Right atrium auricular region (tissue), 2 donors: ENCODE data around the gene ATP6V1G2. TPM values are rescaled to one million over a fixed set of nuclear protein-coding genes. Genes with fewer than 3 reads are reported as not detected.
A peak's percentile ranks its signal among the peaks of the same experiment; 100 is the strongest.
"Not testable (repeated sequence)": the region's sequence is repeated elsewhere in the genome, so short reads cannot be mapped to it uniquely, and the experiment has no call there.

Experiments used
- DNase-seq: peaks from one replicate; pipeline ENCODE4 v3.0.0-alpha.2; 2019; ENCODE audit warnings: low spot score
- H3K27ac ChIP-seq, 2 donors: fragments of 200-600 bp; sonication (generic); 1 replicate in 1 of 2; 2 replicates in 1 of 2; pipeline ENCODE4 v1.5.1; 2016 to 2019
- H3K27me3 ChIP-seq, 2 donors: fragments of 200-600 bp; sonication (generic); one replicate each; pipeline versions ENCODE4 v1.5.1 to v1.6.0; 2017 to 2019
- H3K36me3 ChIP-seq: fragments of 200-600 bp; sonication (generic); one replicate; pipeline ENCODE4 v1.5.1; 2016
- H3K4me1 ChIP-seq, 2 donors: fragments of 200-600 bp; sonication (generic); one replicate each; pipeline versions ENCODE4 v1.5.1 to v1.6.0; 2017 to 2019
- H3K4me3 ChIP-seq, 2 donors: fragments of 200-600 bp; sonication (generic); 1 replicate in 1 of 2; 2 replicates in 1 of 2; pipeline ENCODE4 v1.5.1; 2017 to 2019; ENCODE audit warnings: mild to moderate bottlenecking in 1 of 2, moderate library complexity in 1 of 2
- H3K9me3 ChIP-seq, 2 donors: fragments of 200-600 bp; sonication (generic); one replicate each; pipeline ENCODE4 v1.5.1; 2019
- total RNA-seq, 2 donors: library from RNA; depleted of rRNA; stranded (reverse); fragments of >200 nt; gene quantifications; one replicate each; pipeline ENCODE4 v1.1.0, GENCODE V29; 2016
- TF ChIP-seq, protein P1 (sequence below), 2 donors: fragments of 200-600 bp; sonication (generic); IDR thresholded peaks; one replicate each; pipeline ENCODE4 v1.5.1; 2019; ENCODE audit warnings: antibody characterized with exemption in 2 of 2

The ATP6V1G2 gene
- total RNA-seq: 1 to 10 TPM; 1.2 to 6.0 TPM

GRCh38 chr6:31546339-31546957 is at the start of gene ATP6V1G2:
Gene ATP6V1G2 (minus strand): TSS chr6:31546608. CDS start chr6:31546559, 49 bp downstream.
- Histone ChIP-seq H3K36me3 (peaks cover 23% of the 10 kb centered on the region), H3K27me3 (no peaks in the 10 kb centered on the region), H3K27ac (peak within 1 kb of the TSS; percentile 88 to 89), H3K9me3 (no peaks in the 10 kb centered on the region), H3K4me1 (peaks cover 0 to 26% of the 10 kb centered on the region in 2 donors), H3K4me3 (peak within 1 kb of the TSS; percentile 43 to 50)
- TF ChIP-seq, protein P1, sequence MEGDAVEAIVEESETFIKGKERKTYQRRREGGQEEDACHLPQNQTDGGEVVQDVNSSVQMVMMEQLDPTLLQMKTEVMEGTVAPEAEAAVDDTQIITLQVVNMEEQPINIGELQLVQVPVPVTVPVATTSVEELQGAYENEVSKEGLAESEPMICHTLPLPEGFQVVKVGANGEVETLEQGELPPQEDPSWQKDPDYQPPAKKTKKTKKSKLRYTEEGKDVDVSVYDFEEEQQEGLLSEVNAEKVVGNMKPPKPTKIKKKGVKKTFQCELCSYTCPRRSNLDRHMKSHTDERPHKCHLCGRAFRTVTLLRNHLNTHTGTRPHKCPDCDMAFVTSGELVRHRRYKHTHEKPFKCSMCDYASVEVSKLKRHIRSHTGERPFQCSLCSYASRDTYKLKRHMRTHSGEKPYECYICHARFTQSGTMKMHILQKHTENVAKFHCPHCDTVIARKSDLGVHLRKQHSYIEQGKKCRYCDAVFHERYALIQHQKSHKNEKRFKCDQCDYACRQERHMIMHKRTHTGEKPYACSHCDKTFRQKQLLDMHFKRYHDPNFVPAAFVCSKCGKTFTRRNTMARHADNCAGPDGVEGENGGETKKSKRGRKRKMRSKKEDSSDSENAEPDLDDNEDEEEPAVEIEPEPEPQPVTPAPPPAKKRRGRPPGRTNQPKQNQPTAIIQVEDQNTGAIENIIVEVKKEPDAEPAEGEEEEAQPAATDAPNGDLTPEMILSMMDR (IDR thresholded peaks at IDR 0.05): peak; percentile 89 to 98
- DNase-seq: peak; percentile 93

GRCh38 chr6:31592396-31592771 is 46.0 kb upstream of the ATP6V1G2 start:
- TF ChIP-seq, protein P1 (IDR thresholded peaks at IDR 0.05): no peak
- Histone ChIP-seq H3K27ac (no peak overlapping the region), H3K4me1 (no peaks in the 10 kb centered on the region), H3K27me3 (no peaks in the 10 kb centered on the region), H3K4me3 (no peak overlapping the region), H3K36me3 (no peaks in the 10 kb centered on the region), H3K9me3 (no peaks in the 10 kb centered on the region)
- no peak for DNase-seq

- not testable (repeated sequence) for H3K4me3 ChIP-seq, H3K4me1 ChIP-seq, DNase-seq, H3K9me3 ChIP-seq, H3K27ac ChIP-seq, H3K27me3 ChIP-seq, H3K36me3 ChIP-seq
These were observed 44.3 kb upstream of the ATP6V1G2 start for GRCh38 chr6:31590691-31591090.

GRCh38 chr6:31588871-31589650 is 42.7 kb upstream of the ATP6V1G2 start:
- Histone ChIP-seq H3K36me3 (no peaks in the 10 kb centered on the region), H3K9me3 (no peaks in the 10 kb centered on the region), H3K4me1 (no peaks in the 10 kb centered on the region), H3K27ac (no peak overlapping the region), H3K4me3 (no peak overlapping the region), H3K27me3 (no peaks in the 10 kb centered on the region)
- TF ChIP-seq, protein P1 (IDR thresholded peaks at IDR 0.05): no peak
- no peak for DNase-seq

DNA sequence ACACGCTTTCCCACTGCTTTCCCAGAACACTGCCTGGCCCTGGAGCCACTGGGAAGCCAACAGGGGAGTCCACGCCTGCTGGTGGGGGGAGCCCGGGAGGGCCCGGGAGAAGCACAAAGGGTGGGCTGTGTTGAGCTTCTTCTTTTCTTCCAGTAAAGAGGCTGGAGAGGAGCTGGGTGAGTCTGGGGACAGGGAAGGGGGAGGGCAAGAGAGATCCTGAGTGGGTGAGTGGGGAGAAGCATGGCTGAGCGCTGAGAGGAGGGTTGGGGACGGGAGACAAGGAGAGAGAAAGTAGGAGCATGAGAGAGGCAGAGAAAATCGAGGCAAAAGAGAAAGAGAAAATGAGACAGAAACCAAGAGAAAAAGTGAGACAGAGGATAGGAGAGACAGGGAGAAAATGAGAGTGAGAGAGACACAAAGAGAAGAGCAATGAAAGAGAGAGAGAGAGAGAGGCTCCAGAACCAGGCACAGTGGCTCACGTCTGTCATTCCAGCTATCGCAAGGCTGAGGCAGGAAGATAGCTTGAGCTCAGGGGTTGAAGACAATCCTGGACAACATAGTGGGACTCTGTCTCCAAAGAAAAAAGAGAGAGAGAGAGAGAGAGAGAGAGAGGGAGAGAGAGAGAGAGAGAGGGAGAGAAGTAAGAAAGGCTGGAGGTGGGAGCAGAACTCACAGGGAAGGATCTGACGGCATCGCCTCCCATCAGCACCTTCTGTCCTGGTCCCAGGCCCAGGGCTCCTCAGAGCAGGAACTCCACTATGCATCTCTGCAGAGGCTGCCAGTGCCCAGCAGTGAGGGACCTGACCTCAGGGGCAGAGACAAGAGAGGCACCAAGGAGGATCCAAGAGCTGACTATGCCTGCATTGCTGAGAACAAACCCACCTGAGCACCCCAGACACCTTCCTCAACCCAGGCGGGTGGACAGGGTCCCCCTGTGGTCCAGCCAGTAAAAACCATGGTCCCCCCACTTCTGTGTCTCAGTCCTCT is 41.7 kb upstream of the ATP6V1G2 start:
- no peak for DNase-seq
- TF ChIP-seq, protein P1 (IDR thresholded peaks at IDR 0.05): no peak
- no peaks in the 10 kb centered on the region for H3K4me1 ChIP-seq
- H3K9me3 ChIP-seq: no peaks in the 10 kb centered on the region
- no peaks in the 10 kb centered on the region for H3K36me3 ChIP-seq
- no peaks in the 10 kb centered on the region for H3K27me3 ChIP-seq
- no peak overlapping the region for H3K27ac ChIP-seq
- no peak overlapping the region for H3K4me3 ChIP-seq
